GM21619 (cell line): ENCODE measurements around the gene AKAP11.

ENCODE experiments used
- ATAC-seq: cut with Tn5 transposase; IDR thresholded peaks from one replicate; pipeline ENCODE4 v1.9.1; 2021; ENCODE audit not compliant: unreplicated experiment

AKAP11 gene

DNA sequence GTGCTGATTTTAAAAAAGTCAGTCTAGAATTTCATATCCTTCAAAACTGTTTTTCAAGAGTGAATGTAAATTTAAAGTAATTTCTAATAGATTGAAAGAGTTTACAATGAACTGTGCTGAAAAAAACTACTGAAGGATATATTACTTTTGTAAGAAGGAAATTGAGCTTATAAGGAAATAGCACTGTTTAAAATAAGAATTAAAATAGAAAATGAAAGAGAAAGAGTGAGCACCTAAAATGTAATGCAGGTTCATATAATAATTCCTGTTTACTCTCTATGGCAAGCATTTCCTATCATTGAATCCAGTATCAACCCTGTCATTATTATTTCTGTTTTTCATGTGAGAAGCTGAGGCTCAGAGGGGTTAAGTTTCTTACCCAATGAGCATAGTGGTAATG is 57.3 kb downstream of the AKAP11 start:
- ATAC-seq, result no peak

DNA sequence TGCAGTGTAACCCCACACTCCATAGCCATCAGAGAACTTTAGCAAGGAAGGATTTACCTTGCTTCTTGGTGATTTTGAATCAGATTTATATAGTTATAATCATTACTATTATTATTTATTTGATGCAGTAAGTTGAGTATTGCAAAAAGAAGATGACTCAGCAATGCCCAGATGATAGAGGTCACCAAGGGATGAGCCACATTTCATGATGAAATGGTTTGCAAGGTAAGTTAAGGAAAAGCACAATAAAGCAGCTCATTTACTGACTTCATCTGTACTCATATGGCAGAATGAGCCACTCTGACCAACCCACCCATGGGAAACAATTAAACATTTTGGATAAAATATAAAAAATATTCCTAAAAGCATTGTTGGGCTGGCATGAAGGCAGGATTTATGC is 59.1 kb downstream of the AKAP11 start:
- no peak for ATAC-seq

DNA sequence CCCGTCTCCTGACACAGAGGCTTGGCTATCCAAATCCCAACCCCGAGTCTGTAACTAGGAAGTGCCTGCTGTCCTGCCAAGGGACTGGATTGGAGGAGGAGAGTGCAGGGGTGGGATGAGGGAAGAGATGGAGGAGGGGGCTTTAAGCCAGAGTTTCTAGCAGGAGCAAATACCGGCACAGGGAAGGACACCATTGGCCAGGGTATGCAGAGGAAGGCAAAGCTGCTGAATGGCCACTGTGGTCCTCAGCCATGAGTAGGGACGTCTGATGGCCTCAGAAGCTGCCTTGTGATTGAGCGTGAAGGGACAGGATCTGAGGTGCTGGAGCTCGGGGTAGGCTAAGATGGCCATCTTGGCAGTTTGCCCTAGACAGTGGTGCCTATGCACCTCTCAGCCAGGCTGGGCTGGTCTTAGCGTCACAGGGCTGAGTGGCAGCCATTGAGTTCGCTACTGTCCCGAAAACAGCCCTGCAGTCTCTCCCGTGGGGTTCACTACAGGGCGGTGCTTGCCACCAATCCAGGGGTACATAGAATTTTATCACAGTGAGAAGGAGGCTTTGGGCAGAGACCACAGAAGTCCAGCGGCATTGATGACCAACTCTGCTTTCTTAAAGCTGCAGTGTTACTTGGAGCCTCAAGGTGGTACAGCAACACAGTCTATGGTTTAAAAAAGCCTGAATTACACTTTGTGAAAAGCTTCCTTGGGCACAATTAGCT is 61.8 kb downstream of the AKAP11 start:
- peak; percentile 90 for ATAC-seq

DNA sequence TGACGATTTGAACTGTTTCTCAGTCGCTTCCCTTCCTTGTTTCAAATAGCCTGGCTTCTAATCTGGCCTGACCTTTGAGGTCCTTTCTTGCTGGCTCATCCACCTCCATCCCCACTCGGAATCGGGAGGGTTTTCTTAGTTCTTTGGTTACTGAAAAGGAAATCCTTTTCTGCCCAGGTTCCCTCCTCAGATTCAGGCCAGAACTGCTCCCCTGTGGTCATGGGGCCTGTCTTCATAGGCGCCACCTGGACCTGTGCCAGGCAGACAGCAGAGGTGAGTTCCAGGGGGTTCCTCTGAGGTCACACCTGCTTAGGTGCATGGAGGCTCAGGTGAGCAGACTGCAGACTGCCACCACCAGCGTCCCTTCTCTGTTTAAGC is 62.4 kb downstream of the AKAP11 start:
- peak; percentile 37 for ATAC-seq

DNA sequence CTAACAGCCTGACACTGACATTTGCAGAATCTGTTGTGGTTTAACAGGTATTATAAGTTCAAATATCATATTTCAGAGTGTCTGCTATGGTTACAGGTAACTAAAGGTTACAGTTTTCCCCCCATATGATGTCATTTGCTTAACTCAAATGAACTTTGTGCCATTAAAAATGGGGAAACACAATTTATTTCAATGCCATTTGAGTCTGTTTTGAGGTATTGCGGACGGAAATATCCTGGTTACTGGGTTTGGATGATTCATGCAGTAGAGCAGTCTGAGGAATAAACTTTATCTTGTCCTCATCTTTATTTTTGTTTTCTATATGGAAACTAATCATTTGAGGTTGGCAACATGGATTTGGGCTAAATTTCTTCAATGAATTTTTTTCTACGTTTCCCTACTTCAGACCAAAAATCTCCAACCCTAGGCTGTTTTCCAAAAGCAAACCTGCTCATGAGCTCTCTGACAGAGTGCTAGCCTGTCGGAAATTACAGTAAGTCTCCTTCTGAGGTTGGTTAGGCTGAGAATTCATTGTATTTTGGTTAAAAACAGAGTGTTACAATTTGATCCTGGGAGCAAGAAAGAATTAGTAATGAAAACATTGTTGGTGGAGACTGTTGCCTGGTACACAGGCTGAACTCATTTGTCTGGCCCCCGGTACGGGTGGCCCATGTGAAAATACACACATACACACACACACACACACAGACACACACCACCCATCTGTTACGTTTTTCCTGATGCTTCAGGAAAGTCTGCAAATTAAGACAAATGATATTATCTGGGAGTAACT is 66.1 kb downstream of the AKAP11 start:
- no peak for ATAC-seq

DNA sequence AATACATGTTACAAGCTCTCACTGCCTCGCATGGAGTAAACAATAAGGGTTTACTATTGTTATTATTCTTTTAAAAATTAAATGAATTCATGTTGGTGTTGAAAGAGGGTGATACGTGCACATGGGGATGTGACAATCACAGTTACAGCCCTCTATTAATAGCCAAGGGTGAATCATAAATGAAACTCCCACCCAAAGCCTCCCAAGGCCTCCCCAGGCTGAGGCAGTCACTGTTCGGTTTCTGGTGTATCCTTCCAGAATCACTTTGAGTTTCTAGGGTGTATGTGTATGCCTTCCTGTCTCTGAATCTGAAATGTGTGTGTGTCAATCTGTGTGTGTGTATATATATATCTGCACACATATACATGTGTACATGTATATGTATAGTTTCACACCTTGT is 73.4 kb downstream of the AKAP11 start:
- ATAC-seq, result no peak

DNA sequence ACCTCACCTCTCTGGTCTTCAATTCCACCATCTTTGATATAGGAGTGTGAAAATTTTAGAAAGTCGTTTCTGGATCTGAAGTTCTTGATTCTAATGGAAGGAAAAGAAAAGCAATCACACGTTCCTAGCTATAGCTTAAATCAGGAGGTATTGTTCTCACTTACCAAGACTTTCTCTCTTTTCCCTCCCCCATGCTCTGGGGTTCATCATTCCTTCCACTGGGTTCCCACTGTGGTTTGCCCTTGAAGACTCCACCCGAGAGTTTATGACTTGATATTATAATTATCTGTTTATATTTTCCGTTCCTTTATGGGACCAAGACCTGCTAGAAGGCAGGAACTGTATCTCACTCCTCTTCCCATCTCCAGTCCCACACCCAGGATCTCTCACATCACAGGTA is 76.6 kb downstream of the AKAP11 start:
- ATAC-seq, result no peak

DNA sequence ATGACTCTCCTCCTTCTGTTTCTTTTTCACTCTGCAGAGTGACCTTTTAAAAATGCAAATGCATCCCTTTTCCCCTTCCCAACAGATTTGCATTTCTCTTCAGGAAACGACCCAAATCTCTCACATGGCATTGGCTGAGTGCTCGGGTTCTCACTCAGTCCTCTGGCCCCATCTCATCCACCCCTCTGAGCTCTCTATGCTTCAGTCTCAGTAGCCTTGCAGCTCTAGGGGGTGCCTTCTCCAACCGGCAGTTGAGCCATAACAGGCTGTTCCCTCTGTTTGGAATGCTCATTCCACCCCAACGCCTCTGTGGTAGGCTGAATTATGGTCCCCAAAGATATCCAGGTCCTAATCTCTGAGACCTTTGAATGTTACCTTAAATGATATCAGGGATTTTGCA is 78.2 kb downstream of the AKAP11 start:
- ATAC-seq, result no peak

DNA sequence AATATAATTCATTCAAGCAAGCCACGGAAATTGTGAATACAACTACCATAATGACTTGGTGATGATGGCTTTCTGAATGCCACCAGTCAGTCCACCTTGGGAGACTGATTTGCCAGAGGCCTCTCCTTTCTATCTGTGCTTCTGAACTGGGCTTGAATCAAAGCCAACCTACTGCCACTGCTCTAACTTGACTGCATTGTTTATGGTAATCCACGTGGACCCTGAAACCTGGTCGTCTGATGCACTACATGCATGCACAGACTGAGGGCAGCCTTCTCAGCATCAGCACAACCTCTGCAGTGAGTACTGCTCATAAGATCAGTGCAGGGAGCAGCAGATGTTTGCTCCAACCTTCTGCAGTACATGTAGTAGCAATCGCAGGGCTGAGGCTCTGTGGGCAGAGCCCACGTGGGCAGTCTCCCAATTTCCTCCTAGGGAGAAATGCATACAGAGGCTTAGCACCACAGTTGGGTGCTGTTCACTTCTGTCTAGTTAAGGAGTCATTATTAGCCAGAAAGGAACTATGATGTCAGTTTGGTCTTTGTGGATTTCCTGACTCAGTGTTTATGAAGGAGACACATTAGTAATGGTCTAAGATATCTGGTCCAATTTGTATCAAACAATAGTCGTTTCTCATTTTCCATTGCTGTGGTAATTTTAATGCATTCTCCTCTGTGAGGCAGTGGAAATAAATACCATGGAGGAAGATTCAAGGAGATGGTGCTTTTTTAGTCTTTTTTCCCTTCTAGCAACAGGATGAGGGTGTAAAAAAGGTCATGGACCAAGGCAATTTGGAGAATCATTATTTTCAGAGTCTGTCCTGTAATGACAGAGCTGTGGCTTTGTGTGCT is 82.5 kb downstream of the AKAP11 start:
- ATAC-seq, result peak; percentile 83

DNA sequence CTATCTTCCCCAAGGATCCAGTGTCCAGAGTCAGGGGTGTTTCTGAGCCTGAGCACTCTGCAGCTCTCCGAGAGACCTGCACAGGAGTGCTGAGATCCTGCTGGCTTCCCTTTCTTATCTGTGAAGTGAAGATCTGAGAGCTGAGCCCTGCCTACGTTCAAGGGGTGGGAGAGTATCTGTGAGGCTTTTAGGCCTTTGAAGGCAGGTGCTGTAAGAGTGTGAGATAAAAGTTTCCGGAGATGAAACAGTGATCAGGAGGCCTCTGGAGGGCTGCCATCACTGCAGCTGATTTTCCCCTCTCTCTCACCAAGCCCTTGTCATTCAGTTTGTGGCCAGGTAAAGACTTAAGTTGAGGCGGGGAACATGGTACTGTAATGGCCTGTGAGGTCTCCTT is 83.1 kb downstream of the AKAP11 start:
- no peak for ATAC-seq

DNA sequence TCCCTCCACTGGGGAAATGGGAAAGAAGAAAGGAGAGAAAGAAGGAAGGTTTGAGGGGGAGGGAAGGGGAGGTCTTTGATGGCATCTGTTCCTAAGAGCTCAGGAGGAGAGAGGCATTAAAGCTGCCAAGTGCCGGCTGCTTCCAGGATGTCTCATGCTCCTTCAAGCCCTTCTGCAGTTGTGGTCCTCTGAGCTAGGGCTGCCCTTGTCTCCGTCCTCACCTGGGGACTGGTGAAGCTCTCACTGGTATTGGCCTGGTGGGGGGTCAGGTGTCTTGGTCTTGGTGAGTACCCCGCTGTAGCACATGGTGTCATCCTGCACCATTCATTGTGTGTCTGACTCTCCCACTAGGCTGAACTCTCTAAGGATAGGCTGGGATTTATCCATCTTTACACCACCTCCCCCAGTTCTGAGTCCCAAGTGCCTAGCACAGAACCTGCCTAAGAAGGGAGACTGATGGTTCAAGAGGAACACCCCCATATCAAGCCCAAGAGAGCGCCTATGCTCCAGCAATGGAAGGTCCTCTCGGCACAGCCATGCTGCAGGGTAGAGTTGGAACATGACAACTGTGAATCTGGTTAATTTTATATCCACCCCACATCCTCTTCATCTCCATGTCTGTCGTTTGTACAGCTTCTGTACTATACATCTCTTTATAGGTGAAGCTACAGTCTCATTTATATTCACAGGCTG is 83.7 kb downstream of the AKAP11 start:
- no peak for ATAC-seq

DNA sequence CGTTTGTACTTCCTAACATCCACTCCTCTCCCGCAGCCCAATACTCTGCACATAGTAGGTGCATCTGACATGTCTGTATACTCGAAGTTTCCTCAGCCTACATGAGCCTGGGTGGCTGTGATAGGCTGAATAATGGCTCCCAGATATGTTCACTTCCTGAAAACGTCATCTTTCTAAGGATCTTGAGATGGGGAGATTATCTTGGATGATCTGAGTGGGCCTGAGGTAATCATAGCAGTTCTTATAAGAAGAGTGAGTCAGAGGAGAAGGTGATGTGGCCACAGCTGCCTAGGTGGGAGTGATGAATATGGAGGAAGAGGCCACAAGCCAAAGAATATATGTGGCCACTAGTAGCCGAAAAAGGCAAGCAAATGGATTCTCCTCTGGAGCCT is 84.2 kb downstream of the AKAP11 start:
- ATAC-seq, result no peak

DNA sequence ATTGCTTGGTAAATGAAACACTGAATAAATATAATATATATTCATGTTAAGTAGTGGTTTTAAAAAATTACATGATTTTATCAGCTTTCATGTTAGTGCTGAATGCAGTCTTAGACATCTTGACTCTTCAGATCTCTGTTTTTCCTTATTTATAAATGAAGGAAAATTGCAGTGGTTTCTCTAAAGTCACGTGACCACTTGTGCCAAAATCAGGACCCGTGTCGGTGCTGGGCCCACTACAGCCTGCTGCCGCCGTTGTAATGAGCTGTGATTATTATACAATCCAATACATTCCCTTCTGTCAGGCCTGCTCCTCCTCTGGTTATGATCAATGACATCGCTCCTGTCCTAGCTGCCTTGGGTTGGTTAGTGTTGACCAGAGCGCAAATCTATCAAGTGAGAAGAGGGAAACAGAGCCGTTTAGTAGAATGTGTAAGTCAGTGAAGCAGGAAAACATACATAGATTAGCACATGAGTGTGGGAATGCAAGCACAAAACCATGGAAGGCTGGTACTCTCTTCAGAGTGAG is 88.2 kb downstream of the AKAP11 start:
- ATAC-seq, result no peak

DNA sequence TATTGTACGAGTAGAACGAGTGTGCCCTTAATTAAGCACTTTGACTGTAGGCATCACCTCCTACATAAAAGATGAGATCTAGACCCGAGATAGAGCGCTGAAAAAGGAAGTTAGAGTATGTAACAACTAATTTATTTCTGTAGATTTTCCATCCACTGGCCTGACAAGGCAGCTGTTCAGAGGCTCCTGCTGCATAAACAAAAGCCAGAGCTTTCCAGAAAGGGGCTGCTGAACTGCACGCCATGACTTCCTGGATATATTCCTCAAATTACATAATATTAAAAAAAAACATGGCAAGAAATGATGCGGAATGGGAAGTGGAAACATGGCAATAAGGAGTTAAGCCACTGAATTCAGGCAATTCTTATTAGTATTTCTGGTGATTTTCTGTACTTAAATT is 89.7 kb downstream of the AKAP11 start:
- no peak for ATAC-seq

DNA sequence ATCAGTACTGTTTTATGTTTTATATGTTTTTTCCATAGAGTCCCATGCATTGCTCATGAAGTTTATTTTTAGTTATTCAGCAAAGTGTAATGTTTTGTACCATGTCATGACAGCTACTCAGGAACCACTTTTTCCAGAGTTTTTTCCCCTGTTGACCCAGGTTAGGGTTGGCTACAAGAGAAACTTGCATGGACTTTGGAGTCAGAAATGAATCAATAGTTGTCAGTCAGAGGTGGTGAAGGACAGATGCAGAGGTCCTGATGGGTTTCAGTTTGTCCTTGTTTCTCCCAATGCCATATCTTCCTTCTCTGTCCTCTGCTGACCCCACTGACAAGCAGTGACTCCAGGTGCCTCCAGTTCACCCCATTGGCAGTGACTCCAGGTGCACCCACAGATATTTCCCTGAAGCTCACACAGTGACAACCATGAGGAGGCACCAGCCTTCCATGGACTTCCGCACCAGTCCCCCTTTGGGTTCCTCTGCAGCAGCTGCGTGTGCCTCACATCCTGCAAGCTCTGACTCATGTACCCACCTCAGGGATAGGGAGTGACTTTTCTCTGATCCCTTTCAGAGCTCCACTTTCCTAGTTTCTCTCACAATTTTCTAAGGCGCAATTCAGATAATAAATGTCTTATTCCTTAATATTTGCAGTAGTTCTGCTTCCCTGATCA is 92.1 kb downstream of the AKAP11 start:
- no peak for ATAC-seq

DNA sequence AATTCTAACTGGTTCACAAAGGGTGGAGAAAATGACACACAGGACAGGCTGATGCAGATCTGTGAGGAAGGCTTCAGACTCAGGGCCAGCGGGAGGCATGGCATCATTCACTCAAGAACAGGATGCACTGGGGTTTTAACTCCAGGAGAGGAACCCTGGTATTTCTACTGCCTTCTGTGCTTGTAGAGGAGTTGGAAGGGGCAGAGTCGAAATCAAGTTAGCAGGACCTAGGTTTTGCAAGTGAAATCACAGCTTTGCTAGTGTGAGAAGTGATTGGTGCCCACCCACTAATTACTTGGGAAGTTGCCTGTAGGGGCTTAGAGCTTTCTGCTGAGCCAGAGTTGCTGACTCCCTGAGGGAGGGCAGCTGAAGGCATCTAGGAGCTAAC is 92.7 kb downstream of the AKAP11 start:
- no peak for ATAC-seq

DNA sequence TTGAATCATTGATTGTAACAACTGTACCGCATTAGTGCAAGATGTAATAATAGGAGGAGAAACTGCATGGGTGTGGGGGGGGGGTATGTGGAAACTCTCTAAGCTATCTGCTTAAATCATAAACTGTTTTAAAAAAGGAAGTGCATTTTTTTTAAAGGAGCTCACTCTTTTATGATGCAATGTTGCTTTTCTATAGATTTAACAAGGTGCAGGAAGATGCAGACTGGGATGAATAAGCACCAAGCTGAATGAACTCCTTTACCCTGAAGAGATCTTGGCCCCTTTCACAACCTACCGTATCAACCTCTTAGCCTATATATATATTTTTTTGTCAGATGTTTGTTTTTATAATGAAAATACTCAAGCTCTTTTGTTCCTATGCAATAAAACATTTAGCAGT is 95.9 kb downstream of the AKAP11 start:
- no peak for ATAC-seq

DNA sequence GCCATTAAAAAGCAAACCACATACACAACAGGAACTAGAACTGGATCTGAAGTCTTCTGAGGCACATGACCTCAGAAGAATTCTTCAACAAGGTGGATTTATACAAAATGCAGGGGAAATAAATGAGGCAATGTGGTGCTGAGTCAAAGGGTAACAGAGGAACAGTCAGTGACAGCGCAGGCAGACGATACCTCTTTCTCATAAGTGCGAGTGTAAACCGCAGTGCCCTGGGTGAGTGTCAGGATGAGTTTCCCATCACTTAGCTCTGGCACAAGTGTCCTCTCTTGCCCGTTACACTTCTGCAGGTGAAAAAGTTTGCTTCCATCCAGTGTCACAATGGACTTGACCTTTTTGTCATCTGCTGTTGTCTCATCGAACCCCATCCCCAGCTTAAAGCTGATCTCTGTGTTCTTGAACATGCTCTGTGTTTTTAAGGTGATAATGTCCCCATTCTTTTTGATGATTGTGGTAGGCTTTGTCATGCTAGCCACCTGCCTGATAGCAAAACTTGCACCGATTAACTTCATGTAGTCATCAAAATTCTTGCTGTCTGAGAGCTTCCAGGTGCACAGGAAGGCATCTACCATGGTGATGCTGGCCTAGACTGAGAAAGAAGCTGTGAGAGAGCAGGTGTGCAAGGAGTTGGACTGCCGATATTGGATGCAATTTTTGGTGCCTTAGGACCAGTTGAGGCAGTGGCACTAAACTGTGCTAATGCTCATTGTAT is 97.3 kb downstream of the AKAP11 start:
- ATAC-seq, result no peak

DNA sequence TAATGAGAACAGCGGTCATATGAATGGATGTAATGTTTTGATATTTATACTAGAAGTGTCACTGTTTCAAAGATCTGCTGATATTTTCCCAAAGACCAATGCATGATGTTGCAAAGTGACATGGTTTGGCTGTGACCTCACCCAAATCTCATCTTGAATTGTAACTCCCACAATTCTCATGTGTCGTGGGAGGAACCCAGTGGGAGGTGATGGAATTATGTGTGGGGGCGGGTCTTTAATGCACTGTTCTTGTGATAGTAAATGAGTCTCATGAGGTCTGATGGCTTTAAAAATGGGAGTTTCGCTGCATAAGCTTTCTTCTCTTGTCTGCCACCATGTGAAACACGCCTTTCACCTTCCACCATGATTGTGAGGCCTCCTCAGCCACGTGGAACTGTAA is 98.3 kb downstream of the AKAP11 start:
- no peak for ATAC-seq
